ENCODE measurements around the gene EVI5L.

EVI5L gene

GRCh38 chr19:7819337-7819736 lies 10.7 kb upstream of the EVI5L start:
- Histone ChIP-seq H3F3A (ENCODE audit: control insufficient read depth, insufficient read depth) (no peaks in the 10 kb centered on the region), H3K79me2 (ENCODE audit: control insufficient read depth, low read length) (no peaks in the 10 kb centered on the region), H3K4me3 (ENCODE audit: low read length) (no peak overlapping the region), H3K4me2 (ENCODE audit: low read length) (no peak overlapping the region), H4K20me1 (ENCODE audit: control insufficient read depth, insufficient read depth, low read depth, low read length) (no peaks in the 10 kb centered on the region), H3K9me3 (ENCODE audit: control insufficient read depth, insufficient read depth, low read length) (no peaks in the 10 kb centered on the region), H3K27me3 (ENCODE audit: control insufficient read depth, low read length) (peaks cover 27% of the 10 kb centered on the region), H3K9me2 (replicated peaks; ENCODE audit: control insufficient read depth, low read length) (no peaks in the 10 kb centered on the region), H3K27ac (ENCODE audit: low read depth, low read length) (no peak overlapping the region), H3K36me3 (ENCODE audit: control insufficient read depth, low read length) (no peaks in the 10 kb centered on the region), H3K4me1 (ENCODE audit: control insufficient read depth, low read length) (no peaks in the 10 kb centered on the region)
- TF ChIP-seq EZH2phosphoT487 (IDR thresholded peaks at IDR 0.05; ENCODE audit: borderline replicate concordance, low read length) (no peak), CTCF (IDR thresholded peaks at IDR 0.05; ENCODE audit: low read depth, low read length, poor library complexity, severe bottlenecking) (no peak)

- H3K9me3 ChIP-seq (ENCODE audit: control insufficient read depth, insufficient read depth, low read length) = no peaks in the 10 kb centered on the region
- H3K27ac ChIP-seq (ENCODE audit: low read depth, low read length) = no peak overlapping the region
- peaks cover 24% of the 10 kb centered on the region for H3K27me3 ChIP-seq (ENCODE audit: control insufficient read depth, low read length)
- TF ChIP-seq CTCF (IDR thresholded peaks at IDR 0.05; ENCODE audit: low read depth, low read length, poor library complexity, severe bottlenecking) (no peak), EZH2phosphoT487 (IDR thresholded peaks at IDR 0.05; ENCODE audit: borderline replicate concordance, low read length) (no peak)
- no peak overlapping the region for H3K4me3 ChIP-seq (ENCODE audit: low read length)
- no peaks in the 10 kb centered on the region for H3K36me3 ChIP-seq (ENCODE audit: control insufficient read depth, low read length)
- no peaks in the 10 kb centered on the region for H3F3A ChIP-seq (ENCODE audit: control insufficient read depth, insufficient read depth)
- no peaks in the 10 kb centered on the region for H4K20me1 ChIP-seq (ENCODE audit: control insufficient read depth, insufficient read depth, low read depth, low read length)
- H3K4me2 ChIP-seq (ENCODE audit: low read length) = no peak overlapping the region
- H3K9me2 ChIP-seq (replicated peaks; ENCODE audit: control insufficient read depth, low read length) = no peaks in the 10 kb centered on the region
- H3K4me1 ChIP-seq (ENCODE audit: control insufficient read depth, low read length) = no peaks in the 10 kb centered on the region
- no peaks in the 10 kb centered on the region for H3K79me2 ChIP-seq (ENCODE audit: control insufficient read depth, low read length)
Measured at GRCh38 chr19:7820588-7820987, 9.4 kb upstream of the EVI5L start.

GRCh38 chr19:7822910-7823515 lies 7.0 kb upstream of the EVI5L start:
- no peak overlapping the region for H3K4me2 ChIP-seq (ENCODE audit: low read length)
- H3K4me1 ChIP-seq (ENCODE audit: control insufficient read depth, low read length) = no peaks in the 10 kb centered on the region
- H3K36me3 ChIP-seq (ENCODE audit: control insufficient read depth, low read length) = no peaks in the 10 kb centered on the region
- H3K9me3 ChIP-seq (ENCODE audit: control insufficient read depth, insufficient read depth, low read length) = no peaks in the 10 kb centered on the region
- no peaks in the 10 kb centered on the region for H4K20me1 ChIP-seq (ENCODE audit: control insufficient read depth, insufficient read depth, low read depth, low read length)
- TF ChIP-seq CTCF (IDR thresholded peaks at IDR 0.05; ENCODE audit: low read depth, low read length, poor library complexity, severe bottlenecking) (no peak), EZH2phosphoT487 (IDR thresholded peaks at IDR 0.05; ENCODE audit: borderline replicate concordance, low read length) (no peak)
- no peaks in the 10 kb centered on the region for H3K79me2 ChIP-seq (ENCODE audit: control insufficient read depth, low read length)
- no peaks in the 10 kb centered on the region for H3F3A ChIP-seq (ENCODE audit: control insufficient read depth, insufficient read depth)
- no peaks in the 10 kb centered on the region for H3K9me2 ChIP-seq (replicated peaks; ENCODE audit: control insufficient read depth, low read length)
- no peak overlapping the region for H3K27ac ChIP-seq (ENCODE audit: low read depth, low read length)
- no peak overlapping the region for H3K4me3 ChIP-seq (ENCODE audit: low read length)
- H3K27me3 ChIP-seq (ENCODE audit: control insufficient read depth, low read length) = peaks cover 19% of the 10 kb centered on the region
